SU-DHL-6 (cell line): ENCODE measurements around the gene C10orf95.

Experiments
- H2AFZ ChIP-seq: fragments of 200-600 bp; sonication (generic); 2 replicates; pipeline ENCODE4 v1.6.1; 2014; ENCODE audit warnings: low read depth, mild to moderate bottlenecking, moderate library complexity, mixed read lengths, antibody characterized with exemption, low read length; ENCODE audit not compliant: severe bottlenecking
- H3F3A ChIP-seq: fragments of 200-600 bp; shearing (Covaris generic); 2 replicates; pipeline ENCODE4 v1.6.0; 2016; ENCODE audit warnings: antibody characterized with exemption, mild to moderate bottlenecking; ENCODE audit not compliant: insufficient read depth
- H3K27ac ChIP-seq: fragments of 200-600 bp; sonication (generic); 2 replicates; pipeline ENCODE4 v1.5.1; 2016; ENCODE audit warnings: low read depth, mild to moderate bottlenecking, low read length, moderate library complexity, mixed read lengths
- H3K27me3 ChIP-seq: fragments of 200-600 bp; sonication (generic), shearing (Covaris generic); 2 replicates; pipeline ENCODE4 v1.6.0; 2014; ENCODE audit warnings: mild to moderate bottlenecking, low read length
- H3K36me3 ChIP-seq: fragments of 200-600 bp; sonication (generic); 2 replicates; pipeline ENCODE4 v1.6.1; 2014; ENCODE audit warnings: mild to moderate bottlenecking, low read length, mixed read lengths
- H3K4me2 ChIP-seq: fragments of 300-600, 200-600 bp; shearing (Covaris generic), sonication (generic); 2 replicates; pipeline ENCODE4 v1.6.0; 2014; ENCODE audit warnings: low read length, low read depth, mild to moderate bottlenecking; ENCODE audit not compliant: poor library complexity, severe bottlenecking
- H3K4me3 ChIP-seq: fragments of 200-600 bp; sonication (generic); 2 replicates; pipeline ENCODE4 v1.5.1; 2014; ENCODE audit warnings: antibody characterized with exemption, low read length, mild to moderate bottlenecking, mixed read lengths; ENCODE audit not compliant: insufficient read depth, poor library complexity, severe bottlenecking
- H3K79me2 ChIP-seq: fragments of 200-600 bp; sonication (generic); 2 replicates; pipeline ENCODE4 v1.6.1; 2014; ENCODE audit warnings: mild to moderate bottlenecking, low read length, moderate library complexity; ENCODE audit not compliant: insufficient read depth
- H3K9ac ChIP-seq: fragments of 200-600 bp; sonication (generic); 2 replicates; pipeline ENCODE4 v1.7.0; 2014; ENCODE audit warnings: mild to moderate bottlenecking, low read length
- H3K9me2 ChIP-seq: fragments of 200-600 bp; sonication (generic); replicated peaks from 2 replicates; pipeline ENCODE4 v1.6.1; 2014; ENCODE audit warnings: low read length; ENCODE audit not compliant: insufficient read depth
- H3K9me3 ChIP-seq: fragments of 200-600 bp; sonication (generic); 2 replicates; pipeline ENCODE4 v1.6.1; 2014; ENCODE audit warnings: low read length, mixed read lengths; ENCODE audit not compliant: insufficient read depth
- H4K20me1 ChIP-seq: fragments of 200-600 bp; sonication (generic); 2 replicates; pipeline ENCODE4 v1.6.1; 2014; ENCODE audit warnings: low read depth, mild to moderate bottlenecking, antibody characterized with exemption, low read length, moderate library complexity, mixed read lengths
- EZH2phosphoT487 ChIP-seq: fragments of 200-600 bp; sonication (generic), shearing (Covaris generic); conservative IDR thresholded peaks from 2 replicates; pipeline ENCODE4 v1.6.1; 2018; ENCODE audit warnings: mild to moderate bottlenecking, antibody characterized with exemption, low read length, moderate library complexity, mixed read lengths
- TF ChIP-seq, protein P1 (sequence below): fragments of 200-600 bp; sonication (generic); IDR thresholded peaks from one replicate; pipeline ENCODE4 v1.5.1; 2017; ENCODE audit warnings: antibody characterized with exemption, mild to moderate bottlenecking, low read length, moderate library complexity; ENCODE audit not compliant: insufficient read depth, poor library complexity, severe bottlenecking

The C10orf95 gene

DNA sequence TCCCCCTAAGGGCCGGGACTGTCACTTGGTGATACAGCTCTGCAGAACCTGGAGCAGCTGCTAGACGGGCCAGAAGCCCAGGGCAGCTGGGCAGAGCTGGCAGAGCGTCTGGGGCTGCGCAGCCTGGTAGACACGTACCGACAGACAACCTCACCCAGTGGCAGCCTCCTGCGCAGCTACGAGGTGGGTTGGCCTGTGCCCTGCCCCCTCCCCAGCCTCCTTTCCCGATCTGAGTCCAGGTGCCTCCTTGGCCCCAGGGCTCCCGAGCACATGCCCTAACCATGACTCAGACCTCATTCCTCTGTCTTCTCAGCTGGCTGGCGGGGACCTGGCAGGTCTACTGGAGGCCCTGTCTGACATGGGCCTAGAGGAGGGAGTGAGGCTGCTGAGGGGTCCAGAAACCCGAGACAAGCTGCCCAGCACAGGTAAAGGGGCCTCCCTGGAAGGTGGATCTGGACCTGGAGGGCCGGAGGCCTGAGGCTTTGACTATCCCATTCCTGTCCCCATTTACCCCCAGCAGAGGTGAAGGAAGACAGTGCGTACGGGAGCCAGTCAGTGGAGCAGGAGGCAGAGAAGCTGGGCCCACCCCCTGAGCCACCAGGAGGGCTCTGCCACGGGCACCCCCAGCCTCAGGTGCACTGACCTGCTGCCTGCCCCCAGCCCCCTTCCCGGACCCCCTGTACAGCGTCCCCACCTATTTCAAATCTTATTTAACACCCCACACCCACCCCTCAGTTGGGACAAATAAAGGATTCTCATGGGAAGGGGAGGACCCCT, 49.4 kb downstream of the C10orf95 start:
- no peak overlapping the region for H2AFZ ChIP-seq
- H3F3A ChIP-seq, result no peaks in the 10 kb centered on the region
- no peak overlapping the region for H3K9ac ChIP-seq
- no peaks in the 10 kb centered on the region for H3K9me3 ChIP-seq
- no peaks in the 10 kb centered on the region for H3K79me2 ChIP-seq
- no peak overlapping the region for H3K4me3 ChIP-seq
- no peaks in the 10 kb centered on the region for H3K27me3 ChIP-seq
- no peaks in the 10 kb centered on the region for H3K9me2 ChIP-seq
- no peaks in the 10 kb centered on the region for H3K36me3 ChIP-seq
- no peak overlapping the region for H3K4me2 ChIP-seq
- TF ChIP-seq, protein P1, sequence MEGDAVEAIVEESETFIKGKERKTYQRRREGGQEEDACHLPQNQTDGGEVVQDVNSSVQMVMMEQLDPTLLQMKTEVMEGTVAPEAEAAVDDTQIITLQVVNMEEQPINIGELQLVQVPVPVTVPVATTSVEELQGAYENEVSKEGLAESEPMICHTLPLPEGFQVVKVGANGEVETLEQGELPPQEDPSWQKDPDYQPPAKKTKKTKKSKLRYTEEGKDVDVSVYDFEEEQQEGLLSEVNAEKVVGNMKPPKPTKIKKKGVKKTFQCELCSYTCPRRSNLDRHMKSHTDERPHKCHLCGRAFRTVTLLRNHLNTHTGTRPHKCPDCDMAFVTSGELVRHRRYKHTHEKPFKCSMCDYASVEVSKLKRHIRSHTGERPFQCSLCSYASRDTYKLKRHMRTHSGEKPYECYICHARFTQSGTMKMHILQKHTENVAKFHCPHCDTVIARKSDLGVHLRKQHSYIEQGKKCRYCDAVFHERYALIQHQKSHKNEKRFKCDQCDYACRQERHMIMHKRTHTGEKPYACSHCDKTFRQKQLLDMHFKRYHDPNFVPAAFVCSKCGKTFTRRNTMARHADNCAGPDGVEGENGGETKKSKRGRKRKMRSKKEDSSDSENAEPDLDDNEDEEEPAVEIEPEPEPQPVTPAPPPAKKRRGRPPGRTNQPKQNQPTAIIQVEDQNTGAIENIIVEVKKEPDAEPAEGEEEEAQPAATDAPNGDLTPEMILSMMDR, result no peak
- no peak for TF ChIP-seq EZH2phosphoT487
- H3K27ac ChIP-seq, result no peak overlapping the region
- no peaks in the 10 kb centered on the region for H4K20me1 ChIP-seq

DNA sequence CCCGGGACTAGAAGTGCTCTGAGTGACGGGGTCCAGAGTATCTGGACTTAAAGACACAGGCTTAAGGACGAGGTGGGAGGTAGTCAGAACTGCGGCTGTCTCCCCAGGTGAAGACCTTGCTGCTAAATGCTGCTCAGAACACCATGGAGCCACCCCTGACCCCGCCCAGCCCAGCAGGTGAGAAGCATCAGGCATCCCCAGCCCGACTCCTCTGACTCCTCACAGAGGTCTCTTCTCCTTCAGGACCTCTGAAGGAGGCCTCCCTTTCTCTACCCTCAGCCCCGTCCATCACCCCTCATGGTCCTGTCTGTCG, 50.0 kb downstream of the C10orf95 start:
- H3F3A ChIP-seq, result no peaks in the 10 kb centered on the region
- no peaks in the 10 kb centered on the region for H3K9me3 ChIP-seq
- no peaks in the 10 kb centered on the region for H4K20me1 ChIP-seq
- H3K9ac ChIP-seq, result no peak overlapping the region
- TF ChIP-seq EZH2phosphoT487, result no peak
- TF ChIP-seq, protein P1, result no peak
- no peaks in the 10 kb centered on the region for H3K36me3 ChIP-seq
- no peaks in the 10 kb centered on the region for H3K27me3 ChIP-seq
- peaks cover 3% of the 10 kb centered on the region; the same call in 1 of the 2 replicates for H3K79me2 ChIP-seq
- no peak overlapping the region for H3K4me3 ChIP-seq
- H2AFZ ChIP-seq, result no peak overlapping the region
- no peak overlapping the region for H3K4me2 ChIP-seq
- no peaks in the 10 kb centered on the region for H3K9me2 ChIP-seq
- no peak overlapping the region for H3K27ac ChIP-seq

DNA sequence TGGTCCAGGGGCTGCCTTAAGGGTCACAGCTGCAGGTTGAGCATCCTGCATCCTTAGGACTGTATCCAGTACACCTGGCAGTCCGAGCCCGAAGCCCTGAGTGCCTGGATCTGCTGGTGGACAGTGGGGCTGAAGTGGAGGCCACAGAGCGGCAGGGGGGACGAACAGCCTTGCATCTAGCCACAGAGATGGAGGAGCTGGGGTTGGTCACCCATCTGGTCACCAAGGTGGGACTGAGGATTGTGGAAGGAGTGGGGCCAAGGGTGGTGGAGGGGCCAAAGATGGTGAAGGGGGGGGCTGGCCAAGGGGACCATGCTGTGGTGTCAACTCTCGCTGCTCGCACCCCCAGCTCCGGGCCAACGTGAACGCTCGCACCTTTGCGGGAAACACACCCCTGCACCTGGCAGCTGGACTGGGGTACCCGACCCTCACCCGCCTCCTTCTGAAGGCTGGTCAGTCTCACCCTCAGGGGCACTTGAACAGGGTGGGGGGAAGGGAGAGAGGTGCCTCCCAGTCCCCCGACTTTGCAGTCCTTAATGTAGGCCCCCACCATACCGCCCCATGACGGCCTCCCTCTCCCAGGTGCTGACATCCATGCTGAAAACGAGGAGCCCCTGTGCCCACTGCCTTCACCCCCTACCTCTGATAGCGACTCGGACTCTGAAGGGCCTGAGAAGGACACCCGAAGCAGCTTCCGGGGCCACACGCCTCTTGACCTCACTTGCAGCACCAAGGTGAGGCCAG, 50.6 kb downstream of the C10orf95 start:
- Histone ChIP-seq H3K79me2 (peaks cover 8% of the 10 kb centered on the region; the same call in 1 of the 2 replicates), H2AFZ (no peak overlapping the region), H3K27me3 (no peaks in the 10 kb centered on the region), H3K9ac (no peak overlapping the region), H3K4me3 (no peak overlapping the region), H4K20me1 (no peaks in the 10 kb centered on the region), H3K9me3 (no peaks in the 10 kb centered on the region), H3F3A (no peaks in the 10 kb centered on the region), H3K36me3 (no peaks in the 10 kb centered on the region), H3K9me2 (no peaks in the 10 kb centered on the region), H3K4me2 (no peak overlapping the region), H3K27ac (no peak overlapping the region)
- TF ChIP-seq, protein P1, result no peak
- no peak for TF ChIP-seq EZH2phosphoT487
